GM21786 (cell line): Measurements from ENCODE around the gene ARID3A.
A peak's percentile ranks its signal among the peaks of the same experiment; 100 is the strongest.
"Not testable (repeated sequence)": the region's sequence is repeated elsewhere in the genome, so short reads cannot be mapped to it uniquely, and the experiment has no call there.

Experiments used
- ATAC-seq: cut with Tn5 transposase; IDR thresholded peaks from one replicate; pipeline ENCODE4 v1.9.1; 2021; ENCODE audit not compliant: unreplicated experiment

Gene ARID3A

GRCh38 chr19:925526-926322 is at the start of gene ARID3A:
Gene ARID3A, plus strand, starts transcription at chr19:926035. Its CDS starts 3,494 bp downstream, at chr19:929529.
- peak; percentile 52 for ATAC-seq

- no peak for ATAC-seq
Measured at GRCh38 chr19:876089-876488, 49.7 kb upstream of the ARID3A start.

GRCh38 chr19:876780-877314 is 49.0 kb upstream of the ARID3A start:
- ATAC-seq = no peak

GRCh38 chr19:877992-878660 is 47.7 kb upstream of the ARID3A start:
- ATAC-seq = not testable (repeated sequence)

GRCh38 chr19:878751-879561 is 46.9 kb upstream of the ARID3A start:
- ATAC-seq = not testable (repeated sequence)

- ATAC-seq = no peak
Measured at GRCh38 chr19:879711-880438, 46.0 kb upstream of the ARID3A start.

GRCh38 chr19:881385-882071 is 44.3 kb upstream of the ARID3A start:
- no peak for ATAC-seq

GRCh38 chr19:882871-883497 is 42.9 kb upstream of the ARID3A start:
- ATAC-seq = no peak

- ATAC-seq = no peak
Measured at GRCh38 chr19:883661-884211, 42.1 kb upstream of the ARID3A start.

- no peak for ATAC-seq
Measured at GRCh38 chr19:884420-885211, 41.2 kb upstream of the ARID3A start.

- no peak for ATAC-seq
Measured at GRCh38 chr19:885536-886224, 40.2 kb upstream of the ARID3A start.

- no peak for ATAC-seq
Measured at GRCh38 chr19:887072-887471, 38.8 kb upstream of the ARID3A start.

GRCh38 chr19:887599-887998 is 38.2 kb upstream of the ARID3A start:
- no peak for ATAC-seq

GRCh38 chr19:888581-889385 is 37.1 kb upstream of the ARID3A start:
- no peak for ATAC-seq

GRCh38 chr19:889662-890295 is 36.1 kb upstream of the ARID3A start:
- no peak for ATAC-seq

GRCh38 chr19:890831-891230 is 35.0 kb upstream of the ARID3A start:
- ATAC-seq = no peak
